Measurements from ENCODE around the gene NECAP2. TPM values are rescaled to one million over a fixed set of nuclear protein-coding genes. Genes with fewer than 3 reads are reported as not detected.

The NECAP2 gene
- total and polyA plus RNA-seq, 10 of the 15 experiments (the other 5 are each of a cell fraction or from before 2014, with no cell fraction given) = 16.3 to 98.0 (median 57.4) TPM

GRCh38 chr1:16438516-16438915 lies 2.0 kb upstream of the NECAP2 start:
- intact Hi-C loops (cut with micrococcal nuclease; ENCODE audit: unreplicated experiment) (no loop called here), in situ Hi-C loops (cut with MboI) (no loop called here)
- ATAC-seq (no peak), FAIRE-seq (no peak), DNase-seq (ENCODE audit: low read depth, low spot score) (no peak)
- Histone ChIP-seq H3K9me3 (replicated peaks; ENCODE audit: control insufficient read depth, insufficient read depth, low read length) (no peaks in the 10 kb centered on the region), H3K4me1 (ENCODE audit: control insufficient read depth, insufficient read depth, low read length) (peaks cover 14% of the 10 kb centered on the region), H3K4me2 (ENCODE audit: control insufficient read depth, insufficient read depth) (no peak overlapping the region), H3K27me3 (replicated peaks in 1 of 2; ENCODE audit: control insufficient read depth in 2 of 2, insufficient read depth in 2 of 2, low read length in 1 of 2) (no peaks in the 10 kb centered on the region), H4K20me1 (ENCODE audit: control insufficient read depth, insufficient read depth) (no peaks in the 10 kb centered on the region), H3K9ac (ENCODE audit: control insufficient read depth, insufficient read depth, low read length) (no peak overlapping the region), H3K36me3 (ENCODE audit: control insufficient read depth in 2 of 2, insufficient read depth in 2 of 2, low read length in 1 of 2) (peaks cover 0 to 1% of the 10 kb centered on the region in 2 experiments; a peak in 1 of 4 replicates), H3K4me3 (no peak overlapping the region), H3K27ac (ENCODE audit: control insufficient read depth, insufficient read depth) (no peak overlapping the region), H2AFZ (ENCODE audit: control insufficient read depth, low read depth, low read length) (no peak overlapping the region), H3K79me2 (ENCODE audit: control insufficient read depth, insufficient read depth, low read length) (peaks cover 28% of the 10 kb centered on the region)
- ChIA-PET CTCF (interaction anchor here (1.6 to 6.9 kb wide), 2 partner anchors 12 to 86 kb away, joined by 4 to 40 read pairs; partner anchors contain the start of gene FBXO42), SMC1A (ENCODE audit: uncharacterized antibody, unreplicated experiment) (interaction anchor here (2.2 kb wide), 1 partner anchor 36 kb away, joined by 8 read pairs; no protein-coding TSS in a partner anchor), RAD21 (ENCODE audit: unreplicated experiment) (no interaction called here), POLR2A (interaction anchor here (0.6 to 0.9 kb wide), 2 partner anchors 12 to 366 kb away, joined by 3 read pairs; no protein-coding TSS in a partner anchor)
- BruUV-seq (replicated peaks) = no TSS peak
- TF ChIP-seq BACH1 (IDR thresholded peaks at IDR 0.05; ENCODE audit: borderline replicate concordance) = no peak
- no peak for TF ChIP-seq MEF2B (IDR thresholded peaks at IDR 0.05; ENCODE audit: partially characterized antibody, poor library complexity, severe bottlenecking)
- TF ChIP-seq SIN3A (IDR thresholded peaks at IDR 0.05; ENCODE audit: low read depth, low read length) = no peak
- TF ChIP-seq KLF5 (IDR thresholded peaks at IDR 0.05; ENCODE audit: partially characterized antibody) = no peak
- TF ChIP-seq NFYB (IDR thresholded peaks at IDR 0.05; ENCODE audit: insufficient read depth, low read depth, low read length) = no peak
- TF ChIP-seq EGR1 (IDR thresholded peaks at IDR 0.05; ENCODE audit: borderline replicate concordance in 1 of 2, low read depth in 2 of 2, low read length in 2 of 2) = no peak
- no peak for TF ChIP-seq SRF (IDR thresholded peaks at IDR 0.05; ENCODE audit: low read depth in 2 of 2, low read length in 2 of 2)
- TF ChIP-seq CREB1 (IDR thresholded peaks at IDR 0.05; ENCODE audit: low read depth) = no peak
- TF ChIP-seq MYC (IDR thresholded peaks at IDR 0.05; ENCODE audit: insufficient read depth, insufficient read length, insufficient replicate concordance, low read length, severe bottlenecking) = no peak
- no peak for TF ChIP-seq SKIL (IDR thresholded peaks at IDR 0.05; ENCODE audit: low read depth, poor library complexity, severe bottlenecking)
- no peak for TF ChIP-seq PBX3 (IDR thresholded peaks at IDR 0.05; ENCODE audit: insufficient replicate concordance, low read depth, low read length)
- no peak for TF ChIP-seq FOS (IDR thresholded peaks at IDR 0.05; ENCODE audit: borderline replicate concordance, extremely low read depth, insufficient read length)
- 20% methylated on average over 2 of the region's 2 CpGs for WGBS (ENCODE audit: insufficient coverage, insufficient replicate concordance, low lambda C conversion rate, missing lambda C conversion rate)

All from GM12878 (cell line).